Transverse colon (tissue), 4 donors: Measurements from ENCODE around the gene MILR1. TPM values are rescaled to one million over a fixed set of nuclear protein-coding genes. Genes with fewer than 3 reads are reported as not detected.
"Not testable (repeated sequence)": the region's sequence is repeated elsewhere in the genome, so short reads cannot be mapped to it uniquely, and the experiment has no call there.

ENCODE experiments used
- DNase-seq: peaks from one replicate; pipeline ENCODE4 v3.0.0-alpha.2; 2019
- H3K27ac ChIP-seq, 4 donors: fragments of 200-600 bp; sonication (generic); 2 replicates each; pipeline ENCODE4 v1.5.1; 2016 to 2018; ENCODE audit warnings: inconsistent platforms in 4 of 4
- H3K27me3 ChIP-seq: fragments of 200-600 bp; sonication (generic); 2 replicates; pipeline ENCODE4 v1.5.1; 2017; ENCODE audit warnings: inconsistent platforms
- H3K36me3 ChIP-seq, 4 donors: fragments of 200-600 bp; sonication (generic); 2 replicates each; pipeline ENCODE4 v1.5.1; 2017 to 2019; ENCODE audit warnings: inconsistent platforms in 4 of 4
- H3K4me1 ChIP-seq, 4 donors: fragments of 200-600 bp; sonication (generic); 2 replicates each; pipeline ENCODE4 v1.5.1; 2017 to 2020; ENCODE audit warnings: inconsistent platforms in 4 of 4
- H3K4me3 ChIP-seq, 4 donors: fragments of 200-600 bp; sonication (generic); 1 replicate in 1 of 4; 2 replicates in 3 of 4; pipeline versions ENCODE4 v1.5.1 to v1.6.1; 2017 to 2019; ENCODE audit warnings: inconsistent platforms in 4 of 4
- H3K9me3 ChIP-seq, 2 donors: fragments of 200-600 bp; sonication (generic); 2 replicates each; pipeline ENCODE4 v1.5.1; 2017 to 2019; ENCODE audit warnings: inconsistent platforms in 2 of 2
- CTCF ChIP-seq, 5 experiments: fragments of 200-600 bp in 3 of 5; fragments of 450-650 bp in 2 of 5; sonication (generic) in 3 of 5; IDR thresholded peaks; 1 replicate in 2 of 5; 2 replicates in 3 of 5; pipeline ENCODE4 v1.5.1; 2016 to 2017; ENCODE audit warnings: antibody characterized with exemption in 5 of 5, inconsistent platforms in 3 of 5, mild to moderate bottlenecking in 2 of 5, moderate library complexity in 1 of 5
- EP300 ChIP-seq: sonication (generic); formaldehyde crosslinking; IDR thresholded peaks from one replicate; pipeline ENCODE4 v1.6.1; 2017; ENCODE audit warnings: antibody characterized with exemption, low read depth
- POLR2A ChIP-seq: fragments of 450-650 bp; IDR thresholded peaks from one replicate; pipeline ENCODE4 v1.6.1; 2016; ENCODE audit warnings: antibody characterized with exemption, mild to moderate bottlenecking, moderate library complexity
- POLR2AphosphoS5 ChIP-seq, 3 donors: sonication (generic); formaldehyde crosslinking; IDR thresholded peaks; one replicate each; pipeline ENCODE4 v1.6.1; 2016; ENCODE audit warnings: antibody characterized with exemption in 3 of 3
- WGBS, 2 donors: methylation state at CpG; one replicate each; pipeline ENCODE4 v1.1.5; 2018; ENCODE audit warnings: low coverage in 1 of 2; 5-methylcytosine and 5-hydroxymethylcytosine counted together
- in situ Hi-C, 4 donors: fragments of 200-750 bp; cut with MboI; loops; one replicate each; pipeline versions ENCODE4 v1.15.0 to v1.15.1; 2017; ENCODE audit warnings: low sequenced_read_pairs in 3 of 4, low pct_ligation_motif_present in 1 of 4, low pct_unique_long_range_greater_than_20kb in 1 of 4
- intact Hi-C: fragments of 100-400 bp; cut with DNase I; formaldehyde crosslinking; loops from one replicate; pipeline ENCODE4 v1.15.1; 2023; ENCODE audit warnings: low total_unique reads
- total RNA-seq, 4 donors: library from RNA; depleted of rRNA; stranded (reverse); fragments of >200 nt; gene quantifications; one replicate each; pipeline ENCODE4 v1.1.0, GENCODE V29; 2016

MILR1 gene
- total RNA-seq, 4 donors from 2014 or later, result 1.4 to 2.3 TPM; not detected in 2

GRCh38 chr17:64466019-64466735 is 17.3 kb downstream of the MILR1 start:
- no peak overlapping the region for H3K4me3 ChIP-seq
- 47 to 71% methylated on average over 3 to 9 of the region's 9 CpGs for WGBS, 2 donors
- no peaks in the 10 kb centered on the region for H3K4me1 ChIP-seq
- intact Hi-C loops, result no loop called here
- no peaks in the 10 kb centered on the region for H3K9me3 ChIP-seq
- H3K27ac ChIP-seq, result no peak overlapping the region
- in situ Hi-C loops, result no loop called here
- no peak for DNase-seq
- H3K36me3 ChIP-seq, result no peaks in the 10 kb centered on the region
- no peak for TF ChIP-seq CTCF (IDR thresholded peaks at IDR 0.05)
- TF ChIP-seq POLR2A, result no peak
- TF ChIP-seq EP300, result no peak
- TF ChIP-seq POLR2AphosphoS5 (IDR thresholded peaks at IDR 0.05), result no peak
- H3K27me3 ChIP-seq, result no peaks in the 10 kb centered on the region

- H3K36me3 ChIP-seq, H3K9me3 ChIP-seq, in situ Hi-C loops, intact Hi-C loops, H3K4me3 ChIP-seq, H3K27me3 ChIP-seq, H3K27ac ChIP-seq, H3K4me1 ChIP-seq, DNase-seq: not testable (repeated sequence)
- WGBS, 2 donors, result 83 to 85% methylated on average over 1 of the region's 1 CpG
Observed at GRCh38 chr17:64466834-64467233, 17.9 kb downstream of the MILR1 start.

- Histone ChIP-seq H3K9me3 (no peaks in the 10 kb centered on the region), H3K36me3 (no peaks in the 10 kb centered on the region), H3K27me3 (no peaks in the 10 kb centered on the region), H3K4me1 (no peaks in the 10 kb centered on the region), H3K27ac (no peak overlapping the region), H3K4me3 (no peak overlapping the region)
- no peak for TF ChIP-seq CTCF (IDR thresholded peaks at IDR 0.05)
- no peak for TF ChIP-seq EP300
- no peak for TF ChIP-seq POLR2AphosphoS5 (IDR thresholded peaks at IDR 0.05)
- no peak for TF ChIP-seq POLR2A
- in situ Hi-C loops (no loop called here), intact Hi-C loops (no loop called here)
- no peak for DNase-seq
- whole genome bisulfite sequencing, 2 donors, result 82 to 100% methylated on average over 1 to 4 of the region's 4 CpGs
Observed at GRCh38 chr17:64470625-64471024, 21.7 kb downstream of the MILR1 start.

- in situ Hi-C loops (no loop called here), intact Hi-C loops (no loop called here)
- Histone ChIP-seq H3K4me1 (no peaks in the 10 kb centered on the region), H3K9me3 (no peaks in the 10 kb centered on the region), H3K27ac (no peak overlapping the region), H3K36me3 (no peaks in the 10 kb centered on the region), H3K4me3 (no peak overlapping the region), H3K27me3 (no peaks in the 10 kb centered on the region)
- TF ChIP-seq POLR2A (no peak), CTCF (IDR thresholded peaks at IDR 0.05) (no peak), POLR2AphosphoS5 (IDR thresholded peaks at IDR 0.05) (no peak), EP300 (no peak)
- 92% methylated on average over 3 of the region's 3 CpGs; no CpG with 5 or more reads in 1 of the 2 donors for WGBS, 2 donors
- no peak for DNase-seq
Observed at GRCh38 chr17:64471440-64471839, 22.5 kb downstream of the MILR1 start.

- Histone ChIP-seq H3K4me3 (no peak overlapping the region), H3K36me3 (peaks cover 0 to 3% (median 0%) of the 10 kb centered on the region in 4 donors), H3K9me3 (no peaks in the 10 kb centered on the region), H3K27me3 (no peaks in the 10 kb centered on the region), H3K27ac (no peak overlapping the region), H3K4me1 (no peaks in the 10 kb centered on the region)
- intact Hi-C loops, result no loop called here
- in situ Hi-C loops, result no loop called here
- 79 to 88% methylated on average over 2 of the region's 2 CpGs for WGBS, 2 donors
- TF ChIP-seq CTCF (IDR thresholded peaks at IDR 0.05) (no peak), EP300 (no peak), POLR2AphosphoS5 (IDR thresholded peaks at IDR 0.05) (no peak), POLR2A (no peak)
- no peak for DNase-seq
Observed at GRCh38 chr17:64472564-64472963, 23.6 kb downstream of the MILR1 start.
